SKM-1 treated with dmso at 0.1 percent for 144 hours (cell line): Measurements from ENCODE around the gene MTHFD1.

Experiments
- DNase-seq: peaks from one replicate; lab custom pipeline; 2025; ENCODE audit not compliant: unreplicated experiment; lab: John Stamatoyannopoulos, UW

MTHFD1 gene

GRCh38 chr14:64444984-64445845, 57.1 kb downstream of the MTHFD1 start:
- no peak for DNase-seq

GRCh38 chr14:64447876-64448670, 59.9 kb downstream of the MTHFD1 start:
- no peak for DNase-seq

GRCh38 chr14:64450255-64450654, 62.1 kb downstream of the MTHFD1 start:
- no peak for DNase-seq

GRCh38 chr14:64454671-64455070, 66.5 kb downstream of the MTHFD1 start:
- DNase-seq = no peak

GRCh38 chr14:64459405-64460136, 71.4 kb downstream of the MTHFD1 start:
- DNase-seq = no peak

GRCh38 chr14:64461221-64461620, 73.1 kb downstream of the MTHFD1 start:
- DNase-seq = no peak

GRCh38 chr14:64463195-64463594, 75.0 kb downstream of the MTHFD1 start:
- DNase-seq = no peak

- DNase-seq = no peak
These were observed 75.7 kb downstream of the MTHFD1 start for GRCh38 chr14:64463873-64464272.

- DNase-seq = no peak
These were observed 76.5 kb downstream of the MTHFD1 start for GRCh38 chr14:64464651-64465050.

GRCh38 chr14:64465191-64465822, 77.2 kb downstream of the MTHFD1 start, which contains the start of gene AKAP5:
Gene AKAP5, plus strand, starts transcription at chr14:64465499. Its CDS starts 2,896 bp downstream, at chr14:64468395.
- DNase-seq = no peak

- DNase-seq = no peak
These were observed 77.8 kb downstream of the MTHFD1 start for GRCh38 chr14:64465831-64466554.

GRCh38 chr14:64467101-64467500, 78.9 kb downstream of the MTHFD1 start:
- no peak for DNase-seq

- no peak for DNase-seq
These were observed 79.4 kb downstream of the MTHFD1 start for GRCh38 chr14:64467566-64467965.

GRCh38 chr14:64468451-64468850, 80.3 kb downstream of the MTHFD1 start:
- DNase-seq = no peak

GRCh38 chr14:64474041-64474440, 85.9 kb downstream of the MTHFD1 start:
- DNase-seq = no peak

GRCh38 chr14:64474698-64475097, 86.5 kb downstream of the MTHFD1 start:
- no peak for DNase-seq

- no peak for DNase-seq
These were observed 87.6 kb downstream of the MTHFD1 start for GRCh38 chr14:64475585-64476273.

GRCh38 chr14:64476438-64476837, 88.3 kb downstream of the MTHFD1 start:
- DNase-seq = no peak

- DNase-seq = no peak
These were observed 90.6 kb downstream of the MTHFD1 start for GRCh38 chr14:64478634-64479250.
